AG09309 (cell line): ENCODE results near the gene MAST3.

ENCODE experiments used
- DNase-seq: peaks from one replicate; pipeline ENCODE4 v3.0.0-alpha.2; 2010; ENCODE audit warnings: low read depth
- H3K4me3 ChIP-seq: 2 replicates; pipeline ENCODE4 v1.5.1; 2011; ENCODE audit warnings: mild to moderate bottlenecking, low read depth, low read length, moderate library complexity; ENCODE audit not compliant: control insufficient read depth
- CTCF ChIP-seq: IDR thresholded peaks from 2 replicates; pipeline ENCODE4 v1.5.1; 2011; ENCODE audit warnings: mild to moderate bottlenecking, low read depth, low read length, inconsistent platforms; ENCODE audit not compliant: insufficient read depth, control insufficient read depth; ENCODE audit errors: missing control alignments

MAST3 gene

GRCh38 chr19:18109341-18109732, 11.8 kb downstream of the MAST3 start:
- peak overlapping the region; percentile 74 for H3K4me3 ChIP-seq
- no peak for DNase-seq
- TF ChIP-seq CTCF: no peak

- no peak for DNase-seq
- no peak for TF ChIP-seq CTCF
- peak overlapping the region; percentile 74 for H3K4me3 ChIP-seq
Measured at GRCh38 chr19:18109733-18110608, 12.4 kb downstream of the MAST3 start.

- H3K4me3 ChIP-seq: peak overlapping the region; percentile 74
- DNase-seq: no peak
- TF ChIP-seq CTCF: no peak
Measured at GRCh38 chr19:18110609-18111232, 13.1 kb downstream of the MAST3 start.

- peak; percentile 96 for TF ChIP-seq CTCF
- no peak for DNase-seq
- H3K4me3 ChIP-seq: no peak overlapping the region
Measured at GRCh38 chr19:18112989-18113478, 15.5 kb downstream of the MAST3 start.

- no peak for TF ChIP-seq CTCF
- no peak overlapping the region for H3K4me3 ChIP-seq
- no peak for DNase-seq
Measured at GRCh38 chr19:18113827-18114226, 16.2 kb downstream of the MAST3 start.

- no peak for TF ChIP-seq CTCF
- no peak for DNase-seq
- no peak overlapping the region for H3K4me3 ChIP-seq
Measured at GRCh38 chr19:18114483-18114882, 16.9 kb downstream of the MAST3 start.
